HCT116 (cell line): ENCODE results near the gene FAM163B. TPM values are rescaled to one million over a fixed set of nuclear protein-coding genes. Genes with fewer than 3 reads are reported as not detected.

ENCODE experiments used
- ATAC-seq: fragments of 200-7000 bp; cut with Tn5 transposase; 2 replicates; pipeline ENCODE4 v1.9.1; 2020; ENCODE audit warnings: mild to moderate bottlenecking, moderate library complexity
- BruUV-seq: library from RNA; stranded (reverse); fragments of 400-500 nt; replicated peaks from 2 replicates; lab custom pipeline; 2021; lab: Mats Ljungman, UMichigan
- CTCF ChIA-PET: fragments of 300-600 bp; sonication (Branson Sonifier 250); formaldehyde crosslinking; loops from one replicate; lab custom pipeline; 2021; ENCODE audit warnings: antibody characterized with exemption; lab: Charles Lee
- POLR2A ChIA-PET: fragments of 300-600, 350-600 bp; sonication (Branson Sonifier 250); formaldehyde crosslinking; loops from one replicate; lab custom pipeline; 2021; ENCODE audit warnings: antibody characterized with exemption; lab: Charles Lee
- RAD21 ChIA-PET, 2 experiments: fragments of 300-600 bp; sonication (Branson Sonifier 250); formaldehyde crosslinking; loops; one replicate each; lab custom pipeline; 2023; ENCODE audit warnings: low total read pairs in 2 of 2; ENCODE audit not compliant: uncharacterized antibody in 2 of 2, unreplicated experiment in 2 of 2, low non-redundant PET in 1 of 2; lab: Charles Lee
- DNase-seq: peaks from one replicate; pipeline ENCODE4 v3.0.0-alpha.2; 2010; ENCODE audit warnings: low read depth, low spot score
- H2AFZ ChIP-seq: fragments of 200-600 bp; shearing (Covaris generic), sonication (generic); 2 replicates; pipeline ENCODE4 v1.6.1; 2017; ENCODE audit warnings: low read depth, mixed run types, mixed read lengths, antibody characterized with exemption, low read length; ENCODE audit not compliant: poor library complexity, severe bottlenecking
- H3K27ac ChIP-seq: 2 replicates; pipeline ENCODE4 v1.5.1; 2012; ENCODE audit warnings: low read depth, low read length
- H3K27me3 ChIP-seq: fragments of 200-600 bp; sonication (generic); 2 replicates; pipeline ENCODE4 v1.6.1; 2016; ENCODE audit warnings: mixed run types, low read length, mixed read lengths; ENCODE audit not compliant: insufficient read depth
- H3K36me3 ChIP-seq, 2 experiments: fragments of 200-500 bp in 1 of 2; fragments of 200-600 bp in 1 of 2; sonication (Bioruptor generic) in 1 of 2; sonication (generic) in 1 of 2; 2 replicates each; pipeline versions ENCODE4 v1.5.1 to v1.6.1; 2014 to 2016; ENCODE audit warnings: low read length in 2 of 2, inconsistent platforms in 1 of 2, mixed read lengths in 1 of 2, mixed run types in 1 of 2; ENCODE audit not compliant: insufficient read depth in 2 of 2, control insufficient read depth in 1 of 2
- H3K4me1 ChIP-seq, 2 experiments: fragments of 200-600 bp in 1 of 2; sonication (generic) in 1 of 2; 2 replicates each; pipeline versions ENCODE4 v1.5.1 to v1.6.1; 2012 to 2017; ENCODE audit warnings: low read length in 2 of 2, inconsistent platforms in 1 of 2, mild to moderate bottlenecking in 1 of 2, mixed read lengths in 1 of 2, mixed run types in 1 of 2, moderate library complexity in 1 of 2; ENCODE audit not compliant: insufficient read depth in 2 of 2, control insufficient read depth in 1 of 2
- H3K4me2 ChIP-seq: fragments of 200-600 bp; sonication (generic); 2 replicates; pipeline ENCODE4 v1.6.1; 2017; ENCODE audit warnings: mixed run types, low read length, mixed read lengths
- H3K4me3 ChIP-seq, 2 experiments: fragments of 200-600 bp in 1 of 2; sonication (generic) in 1 of 2; replicated peaks in 1 of 2; 2 replicates each; pipeline ENCODE4 v1.5.1; 2011 to 2016; ENCODE audit warnings: low read length in 2 of 2, control low read depth in 1 of 2, low read depth in 1 of 2, mild to moderate bottlenecking in 1 of 2, mixed read lengths in 1 of 2, mixed run types in 1 of 2
- H3K79me2 ChIP-seq: fragments of 200-600 bp; sonication (generic); 2 replicates; pipeline ENCODE4 v1.6.1; 2017; ENCODE audit warnings: mild to moderate bottlenecking, mixed run types, low read length, moderate library complexity, mixed read lengths; ENCODE audit not compliant: insufficient read depth
- H3K9ac ChIP-seq: fragments of 200-600 bp; sonication (generic); 2 replicates; pipeline ENCODE4 v1.6.1; 2016; ENCODE audit warnings: low read length, mixed read lengths
- H3K9me2 ChIP-seq: fragments of 200-600 bp; sonication (generic), shearing (Covaris generic); 2 replicates; pipeline ENCODE4 v1.6.1; 2017; ENCODE audit warnings: mixed run types, mild to moderate bottlenecking, moderate library complexity; ENCODE audit not compliant: insufficient read depth
- H3K9me3 ChIP-seq, 2 experiments: fragments of 200-500 bp in 1 of 2; fragments of 200-600 bp in 1 of 2; sonication (Bioruptor generic) in 1 of 2; sonication (generic) in 1 of 2; 2 replicates each; pipeline ENCODE4 v1.6.1; 2014 to 2017; ENCODE audit warnings: low read length in 2 of 2, mixed read lengths in 2 of 2, inconsistent platforms in 1 of 2, low read depth in 1 of 2, mild to moderate bottlenecking in 1 of 2, mixed run types in 1 of 2, moderate library complexity in 1 of 2; ENCODE audit not compliant: control insufficient read depth in 1 of 2, insufficient read depth in 1 of 2
- H4K20me1 ChIP-seq: fragments of 200-600 bp; sonication (generic), shearing (Covaris generic); 2 replicates; pipeline ENCODE4 v1.6.1; 2017; ENCODE audit warnings: mixed run types, mild to moderate bottlenecking, moderate library complexity; ENCODE audit not compliant: insufficient read depth
- ATF3 ChIP-seq: IDR thresholded peaks from 2 replicates; pipeline ENCODE4 v1.6.1; 2012
- EGR1 ChIP-seq: IDR thresholded peaks from 2 replicates; pipeline ENCODE4 v1.6.1; 2012; ENCODE audit warnings: low read depth
- ELF1 ChIP-seq: IDR thresholded peaks from 2 replicates; pipeline ENCODE4 v1.6.1; 2012; ENCODE audit warnings: low read depth, borderline replicate concordance
- EZH2phosphoT487 ChIP-seq: fragments of 200-600 bp; IDR thresholded peaks from 2 replicates; pipeline ENCODE4 v1.6.1; 2018; ENCODE audit warnings: antibody characterized with exemption, borderline replicate concordance
- JUND ChIP-seq: IDR thresholded peaks from 2 replicates; pipeline ENCODE4 v1.6.1; 2012
- POLR2A ChIP-seq: IDR thresholded peaks from 2 replicates; pipeline ENCODE4 v1.7.0; 2011; ENCODE audit warnings: borderline replicate concordance; ENCODE audit not compliant: insufficient read depth, insufficient read length; ENCODE audit errors: extremely low read depth
- POLR2AphosphoS5 ChIP-seq: IDR thresholded peaks from 2 replicates; pipeline ENCODE4 v1.6.1; 2011; ENCODE audit warnings: mild to moderate bottlenecking, low read depth, low read length, moderate library complexity
- RAD21 ChIP-seq: IDR thresholded peaks from 2 replicates; pipeline ENCODE4 v1.6.1; 2012; ENCODE audit warnings: low read depth, mild to moderate bottlenecking
- SRF ChIP-seq: IDR thresholded peaks from 2 replicates; pipeline ENCODE4 v1.6.1; 2012; ENCODE audit warnings: low read depth
- TCF7L2 ChIP-seq: IDR thresholded peaks from 2 replicates; pipeline ENCODE4 v1.7.0; 2011; ENCODE audit warnings: borderline replicate concordance, inconsistent platforms; ENCODE audit not compliant: insufficient read depth, insufficient read length; ENCODE audit errors: extremely low read depth
- YY1 ChIP-seq: IDR thresholded peaks from 2 replicates; pipeline ENCODE4 v1.6.1; 2011; ENCODE audit warnings: low read length, low read depth, moderate library complexity, mild to moderate bottlenecking; ENCODE audit not compliant: insufficient replicate concordance; ENCODE audit errors: extremely low read depth
- ZBTB33 ChIP-seq: IDR thresholded peaks from 2 replicates; pipeline ENCODE4 v1.6.1; 2011; ENCODE audit warnings: mild to moderate bottlenecking, low read length, moderate library complexity; ENCODE audit not compliant: insufficient replicate concordance; ENCODE audit errors: extremely low read depth
- ZFX ChIP-seq: fragments of 450-650 bp; IDR thresholded peaks from 2 replicates; pipeline ENCODE4 v1.6.1; 2017
- ZNF274 ChIP-seq: fragments of 200-500 bp; sonication (Bioruptor generic); IDR thresholded peaks from 2 replicates; pipeline ENCODE4 v1.6.1; 2014; ENCODE audit warnings: mild to moderate bottlenecking, low read depth, low read length, inconsistent platforms
- intact Hi-C: fragments of 100-400 bp; cut with micrococcal nuclease; formaldehyde crosslinking; loops from 2 replicates; pipeline ENCODE4 v1.10.0; 2022
- total RNA-seq: library from RNA; stranded (reverse); gene quantifications from one replicate; pipeline ENCODE4 v1.2.1, GENCODE V29; 2021; ENCODE audit not compliant: unreplicated experiment
- TF ChIP-seq, protein P1 (sequence below): IDR thresholded peaks from 2 replicates; pipeline ENCODE4 v1.6.1; 2012; ENCODE audit warnings: low read depth
- TF ChIP-seq, protein P2 (sequence below): IDR thresholded peaks from 2 replicates; pipeline ENCODE4 v1.6.1; 2012

Gene FAM163B
- total RNA-seq, 1 experiment from 2014 or later = not detected

DNA sequence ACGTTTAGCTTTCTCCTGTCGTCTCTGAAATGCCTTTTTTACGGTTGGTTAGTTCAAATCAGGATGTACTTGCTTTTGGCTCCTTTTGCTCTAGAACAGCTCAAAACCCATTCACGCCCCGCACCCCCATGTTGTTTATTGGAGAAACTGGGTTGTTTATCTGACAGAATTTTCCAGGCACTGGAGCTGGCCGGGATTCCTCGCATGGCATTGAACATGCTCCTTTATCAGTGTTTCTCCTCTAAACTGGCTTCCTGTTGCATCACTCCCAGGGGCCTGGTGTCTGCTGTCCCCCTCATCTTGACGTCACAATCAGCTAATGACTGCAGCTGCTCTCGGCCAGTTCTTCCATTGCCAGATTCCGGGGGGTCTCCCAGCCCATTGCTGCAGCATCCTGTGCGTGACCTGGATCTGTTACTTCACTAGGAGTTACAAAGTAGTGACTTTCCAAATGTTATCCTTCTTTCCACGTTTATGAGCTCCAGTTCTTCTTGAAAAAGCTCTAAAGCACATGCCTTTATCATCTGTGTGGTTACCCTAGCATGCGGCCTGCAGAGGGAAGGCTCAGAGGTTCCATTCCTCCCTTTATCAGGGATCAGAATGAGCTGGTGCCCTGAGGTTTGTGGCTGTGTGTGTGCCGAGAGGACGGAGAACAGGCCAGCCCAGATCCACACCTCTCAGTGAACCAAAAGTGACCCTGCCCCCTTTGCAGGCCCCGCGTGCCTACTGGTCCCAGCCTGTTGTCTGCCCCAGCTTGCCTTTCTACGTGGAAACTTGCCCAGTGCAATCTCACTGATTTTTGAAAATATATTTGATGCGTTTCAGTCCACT, 27.5 kb downstream of the FAM163B start (continued):
- TF ChIP-seq, protein P1, sequence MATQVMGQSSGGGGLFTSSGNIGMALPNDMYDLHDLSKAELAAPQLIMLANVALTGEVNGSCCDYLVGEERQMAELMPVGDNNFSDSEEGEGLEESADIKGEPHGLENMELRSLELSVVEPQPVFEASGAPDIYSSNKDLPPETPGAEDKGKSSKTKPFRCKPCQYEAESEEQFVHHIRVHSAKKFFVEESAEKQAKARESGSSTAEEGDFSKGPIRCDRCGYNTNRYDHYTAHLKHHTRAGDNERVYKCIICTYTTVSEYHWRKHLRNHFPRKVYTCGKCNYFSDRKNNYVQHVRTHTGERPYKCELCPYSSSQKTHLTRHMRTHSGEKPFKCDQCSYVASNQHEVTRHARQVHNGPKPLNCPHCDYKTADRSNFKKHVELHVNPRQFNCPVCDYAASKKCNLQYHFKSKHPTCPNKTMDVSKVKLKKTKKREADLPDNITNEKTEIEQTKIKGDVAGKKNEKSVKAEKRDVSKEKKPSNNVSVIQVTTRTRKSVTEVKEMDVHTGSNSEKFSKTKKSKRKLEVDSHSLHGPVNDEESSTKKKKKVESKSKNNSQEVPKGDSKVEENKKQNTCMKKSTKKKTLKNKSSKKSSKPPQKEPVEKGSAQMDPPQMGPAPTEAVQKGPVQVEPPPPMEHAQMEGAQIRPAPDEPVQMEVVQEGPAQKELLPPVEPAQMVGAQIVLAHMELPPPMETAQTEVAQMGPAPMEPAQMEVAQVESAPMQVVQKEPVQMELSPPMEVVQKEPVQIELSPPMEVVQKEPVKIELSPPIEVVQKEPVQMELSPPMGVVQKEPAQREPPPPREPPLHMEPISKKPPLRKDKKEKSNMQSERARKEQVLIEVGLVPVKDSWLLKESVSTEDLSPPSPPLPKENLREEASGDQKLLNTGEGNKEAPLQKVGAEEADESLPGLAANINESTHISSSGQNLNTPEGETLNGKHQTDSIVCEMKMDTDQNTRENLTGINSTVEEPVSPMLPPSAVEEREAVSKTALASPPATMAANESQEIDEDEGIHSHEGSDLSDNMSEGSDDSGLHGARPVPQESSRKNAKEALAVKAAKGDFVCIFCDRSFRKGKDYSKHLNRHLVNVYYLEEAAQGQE = no peak

DNA sequence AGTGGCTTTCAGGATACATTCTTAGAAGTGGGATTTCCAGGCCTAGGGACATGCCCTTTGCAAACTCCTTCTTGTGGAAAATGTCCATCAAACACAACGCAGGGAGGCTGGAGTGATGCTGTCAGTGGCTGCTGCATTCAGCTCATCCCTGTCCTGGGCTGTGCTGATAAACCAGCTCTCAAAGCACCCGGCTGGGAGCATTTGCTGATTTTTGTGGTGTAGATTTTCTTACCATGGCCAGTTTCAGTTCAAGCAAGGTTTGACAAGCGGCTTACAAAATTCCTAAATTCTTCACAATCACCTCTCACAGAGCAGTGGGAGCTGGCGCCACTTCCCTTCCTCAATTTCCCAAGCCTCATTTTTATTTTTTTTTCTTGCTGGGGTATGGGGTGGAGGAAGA, 28.2 kb downstream of the FAM163B start:
- Histone ChIP-seq H2AFZ (no peak overlapping the region), H3K4me2 (no peak overlapping the region), H3K27me3 (no peaks in the 10 kb centered on the region), H3K27ac (no peak overlapping the region), H3K36me3 (no peaks in the 10 kb centered on the region), H3K4me1 (no peaks in the 10 kb centered on the region), H3K4me3 (no peak overlapping the region), H3K9me3 (no peaks in the 10 kb centered on the region), H4K20me1 (no peaks in the 10 kb centered on the region), H3K9me2 (no peaks in the 10 kb centered on the region), H3K79me2 (no peaks in the 10 kb centered on the region), H3K9ac (no peak overlapping the region)
- ChIA-PET RAD21 (no interaction called here), CTCF (no interaction called here), POLR2A (no interaction called here)
- no peak for TF ChIP-seq ZBTB33
- TF ChIP-seq TCF7L2 = no peak
- TF ChIP-seq, protein P2, sequence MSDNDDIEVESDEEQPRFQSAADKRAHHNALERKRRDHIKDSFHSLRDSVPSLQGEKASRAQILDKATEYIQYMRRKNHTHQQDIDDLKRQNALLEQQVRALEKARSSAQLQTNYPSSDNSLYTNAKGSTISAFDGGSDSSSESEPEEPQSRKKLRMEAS = no peak
- TF ChIP-seq ZNF274 = no peak
- no peak for TF ChIP-seq ATF3
- no peak for TF ChIP-seq EGR1
- TF ChIP-seq SRF = no peak
- TF ChIP-seq EZH2phosphoT487 = no peak
- no peak for TF ChIP-seq RAD21
- no peak for TF ChIP-seq ELF1
- TF ChIP-seq YY1 = no peak
- TF ChIP-seq JUND = no peak
- TF ChIP-seq ZFX = no peak
- no peak for TF ChIP-seq POLR2AphosphoS5
- TF ChIP-seq POLR2A = no peak
- ATAC-seq (no peak), DNase-seq (no peak)
- intact Hi-C loops = no loop called here
- BruUV-seq = no TSS peak
